ENCODE results near the gene EDN1.
"Not testable (repeated sequence)": the region's sequence is repeated elsewhere in the genome, so short reads cannot be mapped to it uniquely, and the experiment has no call there.

- TF ChIP-seq CTCF (conservative IDR thresholded peaks at IDR 0.05; ENCODE audit: low read depth, low read length); EZH2 (IDR thresholded peaks at IDR 0.05; ENCODE audit: low read length, unreplicated experiment): not testable (repeated sequence)
Observed at GRCh38 chr6:12320074-12320473, 29.9 kb downstream of the EDN1 start.
